Panc1 (cell line): ENCODE measurements around the gene CAPN7. TPM values are rescaled to one million over a fixed set of nuclear protein-coding genes. Genes with fewer than 3 reads are reported as not detected.
"Not testable (repeated sequence)": the region's sequence is repeated elsewhere in the genome, so short reads cannot be mapped to it uniquely, and the experiment has no call there.

Experiments
- ATAC-seq: fragments of 200-7000 bp; cut with Tn5 transposase; 2 replicates; pipeline ENCODE4 v1.9.1; 2020; ENCODE audit warnings: mild to moderate bottlenecking, moderate library complexity
- BruUV-seq: library from RNA; stranded (reverse); fragments of 400-500 nt; replicated peaks from 2 replicates; lab custom pipeline; 2021; lab: Mats Ljungman, UMichigan
- CTCF ChIA-PET: fragments of 300-600 bp; sonication (Branson Sonifier 250); formaldehyde crosslinking; loops from one replicate; lab custom pipeline; 2022; ENCODE audit warnings: antibody characterized with exemption; lab: Charles Lee
- POLR2A ChIA-PET: fragments of 300-600 bp; sonication (Branson Sonifier 250); formaldehyde crosslinking; loops from one replicate; lab custom pipeline; 2022; ENCODE audit warnings: antibody characterized with exemption; lab: Charles Lee
- DNase-seq: peaks from one replicate; pipeline ENCODE4 v3.0.0-alpha.2; 2010; ENCODE audit warnings: low read depth, low spot score
- H3K27ac ChIP-seq: 2 replicates; pipeline ENCODE4 v1.5.1; 2011; ENCODE audit warnings: mild to moderate bottlenecking, low read length, inconsistent platforms
- H3K27me3 ChIP-seq: fragments of 200-500 bp; sonication (Bioruptor generic); 2 replicates; pipeline ENCODE4 v1.6.0; 2014; ENCODE audit warnings: low read length, inconsistent platforms; ENCODE audit not compliant: control insufficient read depth, insufficient read depth
- H3K36me3 ChIP-seq: fragments of 200-500 bp; sonication (Bioruptor generic); 2 replicates; pipeline ENCODE4 v1.5.1; 2014; ENCODE audit warnings: inconsistent platforms, mild to moderate bottlenecking, low read length, moderate library complexity; ENCODE audit not compliant: control insufficient read depth, insufficient read depth
- H3K4me1 ChIP-seq: 2 replicates; pipeline ENCODE4 v1.5.1; 2011; ENCODE audit warnings: inconsistent platforms, mild to moderate bottlenecking, low read length, moderate library complexity; ENCODE audit not compliant: control insufficient read depth, insufficient read depth
- H3K4me3 ChIP-seq, 2 experiments: 2 replicates each; pipeline ENCODE4 v1.5.1; 2011 to 2012; ENCODE audit warnings: low read depth in 2 of 2, low read length in 2 of 2, mild to moderate bottlenecking in 2 of 2, inconsistent platforms in 1 of 2, moderate library complexity in 1 of 2
- H3K9me3 ChIP-seq: fragments of 200-500 bp; sonication (Bioruptor generic); 2 replicates; pipeline ENCODE4 v1.5.1; 2014; ENCODE audit warnings: low read depth, mild to moderate bottlenecking, inconsistent platforms, low read length, moderate library complexity; ENCODE audit not compliant: control insufficient read depth, insufficient read depth
- CTCF ChIP-seq: fragments of 450-650 bp; IDR thresholded peaks from 2 replicates; pipeline ENCODE4 v1.5.1; 2017; ENCODE audit warnings: mild to moderate bottlenecking
- POLR2AphosphoS5 ChIP-seq: IDR thresholded peaks from 2 replicates; pipeline ENCODE4 v1.6.1; 2012; ENCODE audit warnings: mild to moderate bottlenecking, low read depth, low read length, moderate library complexity
- REST ChIP-seq, 2 experiments: IDR thresholded peaks; 2 replicates each; pipeline ENCODE4 v1.6.1; 2011 to 2012; ENCODE audit warnings: low read depth in 2 of 2, control low read depth in 1 of 2, low read length in 1 of 2, mild to moderate bottlenecking in 1 of 2, moderate library complexity in 1 of 2; ENCODE audit not compliant: insufficient read depth in 1 of 2
- SIN3A ChIP-seq: IDR thresholded peaks from 2 replicates; pipeline ENCODE4 v1.6.1; 2012; ENCODE audit warnings: low read depth, mild to moderate bottlenecking, low read length, moderate library complexity, borderline replicate concordance; ENCODE audit not compliant: insufficient read depth
- TCF7L2 ChIP-seq: IDR thresholded peaks from 2 replicates; pipeline ENCODE4 v1.6.1; 2011; ENCODE audit warnings: mild to moderate bottlenecking, low read depth, low read length, inconsistent platforms
- in situ Hi-C: cut with HindIII; loops from 2 replicates; pipeline ENCODE4 v1.10.0; 2016; ENCODE audit warnings: low sequenced_read_pairs, low pct_unique_long_range_greater_than_20kb
- intact Hi-C: fragments of 100-400 bp; cut with micrococcal nuclease; formaldehyde crosslinking; loops from one replicate; pipeline ENCODE4 v1.10.0; 2022; ENCODE audit not compliant: unreplicated experiment
- total RNA-seq: library from RNA; stranded (reverse); gene quantifications from one replicate; pipeline ENCODE4 v1.2.1, GENCODE V29; 2021; ENCODE audit not compliant: unreplicated experiment

CAPN7 gene
- total RNA-seq, 1 experiment from 2014 or later = 26.5 TPM

DNA sequence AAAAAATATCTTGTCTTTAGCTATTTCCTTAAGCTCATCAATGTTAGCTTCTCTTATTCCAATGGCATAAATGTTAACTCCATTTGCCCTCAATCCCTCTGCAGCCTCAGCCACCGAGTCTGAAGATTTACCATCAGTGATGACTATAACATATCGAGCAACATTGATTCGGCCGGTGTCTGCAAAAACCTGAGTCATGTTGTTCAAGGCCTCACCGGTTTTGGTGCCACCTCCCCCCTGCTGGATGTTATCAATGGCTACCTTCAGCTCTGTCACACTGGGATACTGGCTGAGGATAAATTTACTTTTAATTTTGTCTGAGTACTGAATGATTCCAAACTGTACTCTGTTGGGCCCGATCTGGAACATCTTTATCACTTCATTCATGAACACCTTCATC is 41.0 kb upstream of the CAPN7 start:
- BruUV-seq = no TSS peak
- H3K4me3 ChIP-seq = no peak overlapping the region
- no peaks in the 10 kb centered on the region for H3K4me1 ChIP-seq
- in situ Hi-C loops = no loop called here
- H3K36me3 ChIP-seq = no peaks in the 10 kb centered on the region
- TF ChIP-seq POLR2AphosphoS5 = no peak
- no peak for TF ChIP-seq TCF7L2
- TF ChIP-seq CTCF = no peak
- TF ChIP-seq SIN3A = no peak
- no peak for TF ChIP-seq REST (IDR thresholded peaks at IDR 0.05; ENCODE audit: insufficient read depth in 1 of 2, low read depth in 2 of 2, low read length in 1 of 2)
- intact Hi-C loops = no loop called here
- ATAC-seq = no peak
- H3K9me3 ChIP-seq = no peaks in the 10 kb centered on the region
- POLR2A ChIA-PET = interaction anchor here (0.6 kb wide), 2 partner anchors 50 to 165 kb away, joined by 3 read pairs; no protein-coding TSS in a partner anchor
- CTCF ChIA-PET = no interaction called here
- H3K27ac ChIP-seq = no peak overlapping the region
- no peak for DNase-seq
- H3K27me3 ChIP-seq = peaks cover 3% of the 10 kb centered on the region; the same call in 1 of the 2 replicates

GRCh38 chr3:15166391-15166790 is 39.7 kb upstream of the CAPN7 start:
- H3K4me1 ChIP-seq, CTCF ChIA-PET, H3K36me3 ChIP-seq, H3K27ac ChIP-seq, intact Hi-C loops, in situ Hi-C loops, ATAC-seq, DNase-seq, H3K9me3 ChIP-seq, H3K27me3 ChIP-seq, BruUV-seq, H3K4me3 ChIP-seq, POLR2A ChIA-PET: not testable (repeated sequence)

DNA sequence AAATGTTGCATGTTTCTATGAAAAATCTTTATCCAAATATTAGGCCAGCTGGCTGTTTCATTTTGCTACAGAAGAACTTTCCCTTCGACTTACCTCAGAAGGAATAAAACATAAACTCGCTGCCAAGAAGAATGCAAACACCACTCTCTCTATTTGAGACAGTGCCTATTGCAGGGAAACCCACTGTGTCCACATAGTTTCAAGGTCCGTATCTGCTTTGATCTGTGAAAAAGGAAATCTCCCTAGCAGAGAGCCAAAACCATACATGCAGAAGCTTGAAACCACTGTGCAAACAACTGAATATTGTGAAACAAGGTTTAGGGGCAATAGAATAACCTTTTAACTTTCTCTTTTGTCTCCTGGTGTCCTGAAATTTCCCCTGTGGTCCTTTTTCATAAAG is 35.0 kb upstream of the CAPN7 start:
- Histone ChIP-seq H3K4me1 (no peaks in the 10 kb centered on the region), H3K27me3 (peaks cover 5% of the 10 kb centered on the region; the same call in 1 of the 2 replicates), H3K27ac (no peak overlapping the region), H3K9me3 (no peaks in the 10 kb centered on the region), H3K4me3 (no peak overlapping the region), H3K36me3 (no peaks in the 10 kb centered on the region)
- CTCF ChIA-PET = no interaction called here
- DNase-seq = no peak
- no TSS peak for BruUV-seq
- ATAC-seq = no peak
- POLR2A ChIA-PET = no interaction called here
- in situ Hi-C loops (no loop called here), intact Hi-C loops (no loop called here)
- TF ChIP-seq TCF7L2 = no peak
- no peak for TF ChIP-seq CTCF
- no peak for TF ChIP-seq REST (IDR thresholded peaks at IDR 0.05; ENCODE audit: insufficient read depth in 1 of 2, low read depth in 2 of 2, low read length in 1 of 2)
- no peak for TF ChIP-seq SIN3A
- TF ChIP-seq POLR2AphosphoS5 = no peak
